Adrenal gland (tissue), 5 donors: ENCODE results near the gene B3GLCT.

ENCODE experiments used
- CTCF ChIP-seq, 6 experiments: fragments of 450-650 bp in 4 of 6; fragments of 200-600 bp in 2 of 6; sonication (generic) in 1 of 6; IDR thresholded peaks; 1 replicate in 5 of 6; 2 replicates in 1 of 6; pipeline versions ENCODE4 v1.5.1 to v1.8.0; 2016 to 2021; ENCODE audit warnings: antibody characterized with exemption in 6 of 6, mild to moderate bottlenecking in 2 of 6, moderate library complexity in 1 of 6
- POLR2A ChIP-seq, 2 donors: fragments of 450-650 bp; IDR thresholded peaks; one replicate each; pipeline ENCODE4 v1.6.1; 2017; ENCODE audit warnings: antibody characterized with exemption in 2 of 2, mild to moderate bottlenecking in 2 of 2, moderate library complexity in 1 of 2
- donor health status: DM: no; HTN: no; CAD: no.

- TF ChIP-seq CTCF (IDR thresholded peaks at IDR 0.05) (no peak), POLR2A (IDR thresholded peaks at IDR 0.05) (no peak)
Observed at GRCh38 chr13:31276421-31276820, 76.6 kb downstream of the B3GLCT start.
